Brain microvascular endothelial cell (primary cell): ENCODE measurements around the gene TM4SF4.

Source experiments
- DNase-seq: peaks from one replicate; pipeline ENCODE4 v3.0.0-alpha.2; 2020
- H3K27ac ChIP-seq: fragments of 250-450 bp; sonication (Bioruptor Pico); 2 replicates; pipeline ENCODE4 v1.5.1; 2020; ENCODE audit warnings: mild to moderate bottlenecking, moderate library complexity
- H3K27me3 ChIP-seq: fragments of 250-450 bp; sonication (Bioruptor Pico); replicated peaks from 2 replicates; pipeline ENCODE4 v1.5.1; 2020; ENCODE audit warnings: mild to moderate bottlenecking
- H3K36me3 ChIP-seq: fragments of 250-450 bp; sonication (Bioruptor Pico); replicated peaks from 2 replicates; pipeline ENCODE4 v1.5.1; 2020; ENCODE audit warnings: mild to moderate bottlenecking
- H3K4me3 ChIP-seq: 2 replicates; pipeline ENCODE4 v1.5.1; 2011; ENCODE audit warnings: low read depth, mild to moderate bottlenecking, control low read depth, low read length, moderate library complexity
- CTCF ChIP-seq: IDR thresholded peaks from 2 replicates; pipeline ENCODE4 v1.5.1; 2011; ENCODE audit warnings: low read depth, mild to moderate bottlenecking, moderate library complexity, low read length, control low read depth, inconsistent platforms; ENCODE audit errors: missing control alignments
- in situ Hi-C: cut with HindIII; loops from 2 replicates; pipeline ENCODE4 v1.10.0; 2017; ENCODE audit warnings: low sequenced_read_pairs, low pct_ligation_motif_present

TM4SF4 gene

GRCh38 chr3:149472030-149472797 is 2.3 kb upstream of the TM4SF4 start:
- DNase-seq, result no peak
- no peak for TF ChIP-seq CTCF
- in situ Hi-C loops, result no loop called here
- Histone ChIP-seq H3K4me3 (no peak overlapping the region), H3K36me3 (no peaks in the 10 kb centered on the region), H3K27ac (no peak overlapping the region), H3K27me3 (no peaks in the 10 kb centered on the region)

DNA sequence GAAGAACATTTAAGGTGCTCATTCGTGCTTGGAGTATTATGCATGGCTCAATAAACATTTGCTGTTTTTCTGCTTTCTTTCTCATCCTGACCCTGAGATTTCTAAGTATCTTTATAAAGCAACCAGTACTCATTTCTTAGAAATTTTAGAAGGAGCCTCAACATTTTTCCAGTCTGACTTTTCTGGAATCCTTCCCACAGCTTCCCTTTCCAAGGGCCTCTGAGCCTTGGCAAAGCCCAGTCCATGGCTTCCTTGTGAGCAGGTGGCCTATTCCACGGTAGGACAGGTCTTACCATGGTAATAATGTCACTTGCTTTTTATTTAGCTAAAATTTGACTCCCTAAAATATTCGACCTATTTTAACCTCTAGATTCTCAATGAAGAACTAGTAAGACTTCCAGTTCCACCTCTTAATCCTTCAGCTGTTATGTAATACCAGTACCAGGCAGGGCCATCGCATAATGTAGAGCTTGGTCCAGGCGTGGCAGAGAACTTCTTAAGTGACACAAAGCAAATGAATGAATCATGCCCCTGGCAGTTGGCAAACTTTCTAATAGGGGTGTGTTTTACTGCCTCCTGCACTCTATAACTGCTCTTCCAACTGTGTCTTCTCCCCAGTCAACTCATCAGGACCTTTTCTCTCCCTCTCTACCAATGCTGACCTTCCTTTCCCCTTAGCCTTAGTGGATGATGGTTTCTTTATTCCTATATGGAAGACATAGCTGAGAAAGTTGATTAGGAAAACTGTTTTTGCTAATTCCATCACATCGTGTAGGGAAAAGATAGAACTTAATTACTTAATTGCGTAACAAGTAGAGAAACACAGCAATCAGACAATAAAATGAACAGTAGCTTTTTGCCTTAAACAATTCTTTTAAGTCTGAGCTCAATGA is 894 bp upstream of the TM4SF4 start:
- H3K4me3 ChIP-seq, result no peak overlapping the region
- peak; percentile 63 for DNase-seq
- H3K27ac ChIP-seq, result peak overlapping the region; percentile 55
- in situ Hi-C loops, result no loop called here
- no peaks in the 10 kb centered on the region for H3K36me3 ChIP-seq
- no peaks in the 10 kb centered on the region for H3K27me3 ChIP-seq
- no peak for TF ChIP-seq CTCF

GRCh38 chr3:149475451-149476060 is 1.1 kb downstream of the TM4SF4 start:
- no peak for DNase-seq
- TF ChIP-seq CTCF, result no peak
- Histone ChIP-seq H3K27me3 (no peaks in the 10 kb centered on the region), H3K36me3 (no peaks in the 10 kb centered on the region), H3K27ac (no peak overlapping the region), H3K4me3 (no peak overlapping the region)
- in situ Hi-C loops, result no loop called here

- DNase-seq, result no peak
- no peak for TF ChIP-seq CTCF
- Histone ChIP-seq H3K36me3 (no peaks in the 10 kb centered on the region), H3K27ac (no peak overlapping the region), H3K27me3 (no peaks in the 10 kb centered on the region), H3K4me3 (no peak overlapping the region)
- in situ Hi-C loops, result no loop called here
Measured at GRCh38 chr3:149476225-149476624, 1.7 kb downstream of the TM4SF4 start.

- Histone ChIP-seq H3K27ac (peak overlapping the region; percentile 45), H3K4me3 (no peak overlapping the region), H3K27me3 (no peaks in the 10 kb centered on the region), H3K36me3 (no peaks in the 10 kb centered on the region)
- TF ChIP-seq CTCF, result no peak
- DNase-seq, result peak; percentile 67
- in situ Hi-C loops, result no loop called here
Measured at GRCh38 chr3:149479621-149480325, 5.3 kb downstream of the TM4SF4 start.
